DND-41 (cell line): ENCODE data around the gene GFOD2.

ENCODE experiments used
- ATAC-seq: fragments of 200-7000 bp; cut with Tn5 transposase; 3 replicates; pipeline ENCODE4 v1.9.1; 2021; ENCODE audit warnings: low read depth; ENCODE audit not compliant: insufficient read depth
- DNase-seq: peaks from one replicate; pipeline ENCODE4 v3.0.0-alpha.2; 2020
- H2AFZ ChIP-seq: 2 replicates; pipeline ENCODE4 v1.6.0; 2012; ENCODE audit warnings: low read depth, low read length
- H3K27ac ChIP-seq: 2 replicates; pipeline ENCODE4 v1.5.1; 2012; ENCODE audit warnings: low read length, inconsistent platforms
- H3K27me3 ChIP-seq: fragments of 200-600 bp; sonication (generic); 2 replicates; pipeline ENCODE4 v1.6.0; 2012; ENCODE audit warnings: low read length, mild to moderate bottlenecking, inconsistent platforms; ENCODE audit not compliant: insufficient read depth, poor library complexity
- H3K36me3 ChIP-seq: 2 replicates; pipeline ENCODE4 v1.5.1; 2012; ENCODE audit warnings: low read length, inconsistent platforms; ENCODE audit not compliant: insufficient read depth
- H3K4me1 ChIP-seq: 2 replicates; pipeline ENCODE4 v1.5.1; 2012; ENCODE audit warnings: mild to moderate bottlenecking, low read length; ENCODE audit not compliant: insufficient read depth
- H3K4me2 ChIP-seq: 2 replicates; pipeline ENCODE4 v1.6.0; 2012; ENCODE audit warnings: mild to moderate bottlenecking, moderate library complexity, low read length, inconsistent platforms; ENCODE audit not compliant: insufficient read depth
- H3K4me3 ChIP-seq, 2 experiments: fragments of 200-600 bp in 1 of 2; shearing (Covaris generic) in 1 of 2; 2 replicates each; pipeline ENCODE4 v1.5.1; 2012 to 2016; ENCODE audit warnings: inconsistent platforms in 2 of 2, low read length in 2 of 2, mild to moderate bottlenecking in 2 of 2, low read depth in 1 of 2, moderate library complexity in 1 of 2
- H3K79me2 ChIP-seq: 2 replicates; pipeline ENCODE4 v1.6.0; 2012; ENCODE audit warnings: low read length, inconsistent platforms; ENCODE audit not compliant: insufficient read depth
- H3K9ac ChIP-seq: 2 replicates; pipeline ENCODE4 v1.6.0; 2012; ENCODE audit warnings: low read depth, mild to moderate bottlenecking, inconsistent platforms, low read length, moderate library complexity
- H3K9me3 ChIP-seq: 2 replicates; pipeline ENCODE4 v1.5.1; 2012; ENCODE audit warnings: low read length, moderate library complexity, mild to moderate bottlenecking, inconsistent platforms; ENCODE audit not compliant: insufficient read depth, severe bottlenecking
- H4K20me1 ChIP-seq: 2 replicates; pipeline ENCODE4 v1.6.0; 2012; ENCODE audit warnings: low read length; ENCODE audit not compliant: insufficient read depth
- CTCF ChIP-seq: IDR thresholded peaks from 2 replicates; pipeline ENCODE4 v1.5.1; 2012; ENCODE audit warnings: borderline replicate concordance, low read length, moderate library complexity, mild to moderate bottlenecking; ENCODE audit not compliant: poor library complexity, severe bottlenecking; ENCODE audit errors: extremely low read depth
- EZH2 ChIP-seq: IDR thresholded peaks from 3 replicates; pipeline ENCODE4 v1.6.1; 2012; ENCODE audit warnings: borderline replicate concordance, low read depth, mild to moderate bottlenecking, moderate library complexity, low read length, inconsistent platforms; ENCODE audit not compliant: severe bottlenecking

GFOD2 gene

GRCh38 chr16:67726106-67727034, 7.3 kb upstream of the GFOD2 start:
- H3K4me1 ChIP-seq = no peaks in the 10 kb centered on the region
- TF ChIP-seq CTCF (no peak), EZH2 (no peak)

GRCh38 chr16:67723911-67724305, 4.8 kb upstream of the GFOD2 start:
- peaks cover 9% of the 10 kb centered on the region for H3K4me1 ChIP-seq
- no peak overlapping the region for H3K4me2 ChIP-seq
- H3K4me3 ChIP-seq = no peak overlapping the region
- no peak overlapping the region for H3K9ac ChIP-seq
- H2AFZ ChIP-seq = no peak overlapping the region
- peaks cover 2% of the 10 kb centered on the region for H3K79me2 ChIP-seq
- no peaks in the 10 kb centered on the region for H4K20me1 ChIP-seq
- DNase-seq (no peak), ATAC-seq (no peak)
- H3K9me3 ChIP-seq = no peaks in the 10 kb centered on the region
- H3K27ac ChIP-seq = no peak overlapping the region
- H3K36me3 ChIP-seq = peaks cover 37% of the 10 kb centered on the region
- H3K27me3 ChIP-seq = no peaks in the 10 kb centered on the region
- TF ChIP-seq EZH2 (no peak), CTCF (no peak)

More at GRCh38 chr16:67726106-67727034, 7.3 kb upstream of the GFOD2 start:
- no peak overlapping the region for H3K4me3 ChIP-seq
- H3K9me3 ChIP-seq = no peaks in the 10 kb centered on the region
- H3K4me2 ChIP-seq = no peak overlapping the region
- ATAC-seq (no peak), DNase-seq (no peak)
- no peak overlapping the region for H3K9ac ChIP-seq
- no peaks in the 10 kb centered on the region for H3K79me2 ChIP-seq
- H3K27ac ChIP-seq = no peak overlapping the region
- H2AFZ ChIP-seq = no peak overlapping the region
- H4K20me1 ChIP-seq = no peaks in the 10 kb centered on the region
- no peaks in the 10 kb centered on the region for H3K27me3 ChIP-seq
- H3K36me3 ChIP-seq = peaks cover 62% of the 10 kb centered on the region

- Histone ChIP-seq H3K4me2 (no peak overlapping the region), H3K79me2 (peaks cover 8% of the 10 kb centered on the region), H4K20me1 (no peaks in the 10 kb centered on the region), H3K36me3 (peaks cover 32% of the 10 kb centered on the region), H3K4me1 (peaks cover 13% of the 10 kb centered on the region), H3K9ac (no peak overlapping the region), H2AFZ (no peak overlapping the region), H3K9me3 (no peaks in the 10 kb centered on the region), H3K27me3 (no peaks in the 10 kb centered on the region), H3K27ac (no peak overlapping the region), H3K4me3 (no peak overlapping the region)
- TF ChIP-seq EZH2 (no peak), CTCF (no peak)
- no peak for ATAC-seq
- no peak for DNase-seq
Observed at GRCh38 chr16:67723151-67723910, 4.2 kb upstream of the GFOD2 start.
